ENCODE measurements around the gene ASXL3. TPM values are rescaled to one million over a fixed set of nuclear protein-coding genes. Genes with fewer than 3 reads are reported as not detected.

Gene ASXL3
- polyA plus RNA-seq, 1 donor (not counting 4 experiments of a cell fraction or from before 2014, with no cell fraction given): not detected

DNA sequence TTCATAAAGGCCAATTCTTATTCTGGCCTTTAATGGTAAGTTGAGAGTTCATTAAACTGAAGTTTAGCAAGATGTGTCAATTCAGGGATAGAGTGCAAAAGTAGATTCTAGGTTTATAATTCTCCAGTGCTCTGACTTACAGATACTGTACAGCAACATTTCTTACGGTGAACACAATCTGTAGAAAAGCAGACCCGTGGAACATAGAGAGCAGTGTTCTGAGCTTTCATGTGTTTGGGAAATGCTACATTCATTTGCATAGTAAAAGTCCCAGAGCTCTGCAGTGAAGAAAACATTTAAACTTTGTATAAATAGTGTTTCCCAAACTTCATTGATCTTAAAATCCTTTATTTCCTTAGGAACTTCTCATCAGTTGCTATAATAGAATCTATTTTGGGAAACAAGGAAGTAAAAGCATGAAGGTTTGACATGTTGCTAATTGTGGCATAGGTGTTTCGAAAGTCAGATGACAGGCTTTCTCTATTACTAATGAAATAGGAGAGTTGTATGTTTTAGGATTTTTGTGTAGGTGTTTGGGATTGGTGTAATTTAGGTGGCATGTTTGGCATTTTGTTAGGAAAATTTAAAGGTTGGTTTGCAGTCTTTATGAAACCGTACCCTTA lies 138.2 kb downstream of the ASXL3 start:
- Histone ChIP-seq H3K9ac (ENCODE audit: control insufficient read depth, extremely low read depth, insufficient read depth, low read length) (no peak overlapping the region), H3K4me1 (ENCODE audit: control insufficient read depth, extremely low read depth, insufficient read depth, low read length) (no peaks in the 10 kb centered on the region), H3K9me3 (ENCODE audit: control insufficient read depth, low read depth, low read length) (no peaks in the 10 kb centered on the region), H3K79me2 (ENCODE audit: control insufficient read depth, insufficient read depth, low read length) (no peaks in the 10 kb centered on the region), H3K9me1 (ENCODE audit: control insufficient read depth, extremely low read depth, insufficient read depth, low read length) (no peaks in the 10 kb centered on the region), H3K36me3 (ENCODE audit: control insufficient read depth in 2 of 2, extremely low read depth in 1 of 2, insufficient read depth in 2 of 2, low read length in 2 of 2) (no peaks in the 10 kb centered on the region), H3K4me2 (ENCODE audit: control insufficient read depth, extremely low read depth, insufficient read depth, low read depth, low read length) (no peak overlapping the region), H3K4me3 (ENCODE audit: control insufficient read depth in 2 of 3, extremely low read depth in 1 of 3, insufficient read depth in 2 of 3, low read depth in 1 of 3, low read length in 3 of 3) (no peak overlapping the region), H3K27ac (ENCODE audit: control insufficient read depth, insufficient read depth, low read length) (no peak overlapping the region), H3K27me3 (ENCODE audit: control insufficient read depth, extremely low read depth, insufficient read depth, low read length) (no peaks in the 10 kb centered on the region), H2AFZ (ENCODE audit: control insufficient read depth, low read length) (no peak overlapping the region), H4K20me1 (ENCODE audit: control insufficient read depth, extremely low read depth, insufficient read depth, low read length) (no peaks in the 10 kb centered on the region)
- no peak for TF ChIP-seq EZH2 (IDR thresholded peaks at IDR 0.05; ENCODE audit: low read length)
- TF ChIP-seq, protein P1, sequence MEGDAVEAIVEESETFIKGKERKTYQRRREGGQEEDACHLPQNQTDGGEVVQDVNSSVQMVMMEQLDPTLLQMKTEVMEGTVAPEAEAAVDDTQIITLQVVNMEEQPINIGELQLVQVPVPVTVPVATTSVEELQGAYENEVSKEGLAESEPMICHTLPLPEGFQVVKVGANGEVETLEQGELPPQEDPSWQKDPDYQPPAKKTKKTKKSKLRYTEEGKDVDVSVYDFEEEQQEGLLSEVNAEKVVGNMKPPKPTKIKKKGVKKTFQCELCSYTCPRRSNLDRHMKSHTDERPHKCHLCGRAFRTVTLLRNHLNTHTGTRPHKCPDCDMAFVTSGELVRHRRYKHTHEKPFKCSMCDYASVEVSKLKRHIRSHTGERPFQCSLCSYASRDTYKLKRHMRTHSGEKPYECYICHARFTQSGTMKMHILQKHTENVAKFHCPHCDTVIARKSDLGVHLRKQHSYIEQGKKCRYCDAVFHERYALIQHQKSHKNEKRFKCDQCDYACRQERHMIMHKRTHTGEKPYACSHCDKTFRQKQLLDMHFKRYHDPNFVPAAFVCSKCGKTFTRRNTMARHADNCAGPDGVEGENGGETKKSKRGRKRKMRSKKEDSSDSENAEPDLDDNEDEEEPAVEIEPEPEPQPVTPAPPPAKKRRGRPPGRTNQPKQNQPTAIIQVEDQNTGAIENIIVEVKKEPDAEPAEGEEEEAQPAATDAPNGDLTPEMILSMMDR (optimal IDR thresholded peaks at IDR 0.05 in 1 of 3, IDR thresholded peaks at IDR 0.05 in 1 of 3, conservative IDR thresholded peaks at IDR 0.05 in 1 of 3; ENCODE audit: extremely low read depth in 1 of 3, insufficient read depth in 2 of 3, low read length in 3 of 3): no peak
- dilution Hi-C loops (cut with MboI; ENCODE audit: extremely low pct_ligation_motif_present, low sequenced_read_pairs): no loop called here
- FAIRE-seq: no peak
- no peak for DNase-seq (ENCODE audit: low read depth, low spot score)

DNA sequence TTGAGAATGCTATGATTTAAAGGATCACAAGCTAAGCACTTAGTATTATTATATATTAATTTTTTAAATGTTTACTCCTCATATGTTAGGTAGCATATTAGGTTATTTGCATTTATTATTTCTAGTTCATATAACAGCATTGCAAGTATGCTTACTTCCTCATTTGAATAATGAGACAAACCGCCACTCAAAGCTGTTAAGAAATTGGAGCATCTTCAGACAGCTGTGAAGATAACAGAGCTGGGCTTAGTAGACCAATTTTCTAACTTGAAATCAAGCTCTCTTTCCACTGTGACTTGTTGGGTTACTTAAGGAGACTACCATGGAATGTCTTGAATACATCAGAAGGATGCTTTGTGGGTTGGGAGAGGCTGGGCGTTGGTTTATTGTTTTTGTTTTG lies 139.3 kb downstream of the ASXL3 start:
- Histone ChIP-seq H3K9me1 (ENCODE audit: control insufficient read depth, extremely low read depth, insufficient read depth, low read length) (no peaks in the 10 kb centered on the region), H3K79me2 (ENCODE audit: control insufficient read depth, insufficient read depth, low read length) (no peaks in the 10 kb centered on the region), H3K27ac (ENCODE audit: control insufficient read depth, insufficient read depth, low read length) (no peak overlapping the region), H2AFZ (ENCODE audit: control insufficient read depth, low read length) (no peak overlapping the region), H3K4me1 (ENCODE audit: control insufficient read depth, extremely low read depth, insufficient read depth, low read length) (no peaks in the 10 kb centered on the region), H3K27me3 (ENCODE audit: control insufficient read depth, extremely low read depth, insufficient read depth, low read length) (no peaks in the 10 kb centered on the region), H3K36me3 (ENCODE audit: control insufficient read depth in 2 of 2, extremely low read depth in 1 of 2, insufficient read depth in 2 of 2, low read length in 2 of 2) (no peaks in the 10 kb centered on the region), H3K4me3 (ENCODE audit: control insufficient read depth in 2 of 3, extremely low read depth in 1 of 3, insufficient read depth in 2 of 3, low read depth in 1 of 3, low read length in 3 of 3) (no peak overlapping the region), H3K9ac (ENCODE audit: control insufficient read depth, extremely low read depth, insufficient read depth, low read length) (no peak overlapping the region), H3K9me3 (ENCODE audit: control insufficient read depth, low read depth, low read length) (no peaks in the 10 kb centered on the region), H4K20me1 (ENCODE audit: control insufficient read depth, extremely low read depth, insufficient read depth, low read length) (no peaks in the 10 kb centered on the region), H3K4me2 (ENCODE audit: control insufficient read depth, extremely low read depth, insufficient read depth, low read depth, low read length) (no peak overlapping the region)
- dilution Hi-C loops (cut with MboI; ENCODE audit: extremely low pct_ligation_motif_present, low sequenced_read_pairs): no loop called here
- TF ChIP-seq EZH2 (IDR thresholded peaks at IDR 0.05; ENCODE audit: low read length): no peak
- TF ChIP-seq, protein P1 (optimal IDR thresholded peaks at IDR 0.05 in 1 of 3, IDR thresholded peaks at IDR 0.05 in 1 of 3, conservative IDR thresholded peaks at IDR 0.05 in 1 of 3; ENCODE audit: extremely low read depth in 1 of 3, insufficient read depth in 2 of 3, low read length in 3 of 3): no peak
- DNase-seq (ENCODE audit: low read depth, low spot score) (no peak), FAIRE-seq (no peak)
